ENCODE measurements around the gene RBM34. TPM values are rescaled to one million over a fixed set of nuclear protein-coding genes. Genes with fewer than 3 reads are reported as not detected.

The RBM34 gene
- total and polyA plus RNA-seq, 8 donors = 52.2 to 77.2 (median 67.3) TPM

- H3K36me3 ChIP-seq = peaks cover 0 to 100% of the 10 kb centered on the region in 2 donors
- no peak overlapping the region for H3K4me3 ChIP-seq
- TF ChIP-seq CTCF (IDR thresholded peaks at IDR 0.05) = no peak
- intact Hi-C loops (cut with DNase I) = no loop called here
- H3K27me3 ChIP-seq = no peaks in the 10 kb centered on the region
- H3K4me1 ChIP-seq = no peaks in the 10 kb centered on the region
- ATAC-seq = no peak
- DNase-seq = no peak
- no peak overlapping the region for H3K27ac ChIP-seq
- no peaks in the 10 kb centered on the region for H3K9me3 ChIP-seq
Observed at GRCh38 chr1:235147269-235147668, 13.8 kb downstream of the RBM34 start.

GRCh38 chr1:235145639-235146038 lies 15.4 kb downstream of the RBM34 start:
- TF ChIP-seq CTCF (IDR thresholded peaks at IDR 0.05) = no peak
- ATAC-seq = no peak
- intact Hi-C loops (cut with DNase I) = no loop called here
- Histone ChIP-seq H3K27ac (no peak overlapping the region), H3K36me3 (peaks cover 0 to 100% of the 10 kb centered on the region in 2 donors), H3K4me1 (no peaks in the 10 kb centered on the region), H3K27me3 (no peaks in the 10 kb centered on the region), H3K4me3 (no peak overlapping the region), H3K9me3 (no peaks in the 10 kb centered on the region)
- DNase-seq = no peak

- H3K27ac ChIP-seq = no peak overlapping the region
- H3K4me3 ChIP-seq = no peak overlapping the region
- H3K4me1 ChIP-seq = no peaks in the 10 kb centered on the region
- ATAC-seq (no peak), DNase-seq (no peak)
- no peaks in the 10 kb centered on the region for H3K27me3 ChIP-seq
- H3K36me3 ChIP-seq = peaks cover 0 to 98% of the 10 kb centered on the region in 2 donors
- H3K9me3 ChIP-seq = no peaks in the 10 kb centered on the region
- intact Hi-C loops (cut with DNase I) = no loop called here
- TF ChIP-seq CTCF (IDR thresholded peaks at IDR 0.05) = no peak
Observed at GRCh38 chr1:235142991-235143390, 18.1 kb downstream of the RBM34 start.

- ATAC-seq (no peak), DNase-seq (no peak)
- H3K27ac ChIP-seq = no peak overlapping the region
- intact Hi-C loops (cut with DNase I) = no loop called here
- no peaks in the 10 kb centered on the region for H3K9me3 ChIP-seq
- peaks cover 4 to 98% of the 10 kb centered on the region in 2 donors for H3K36me3 ChIP-seq
- H3K4me1 ChIP-seq = no peaks in the 10 kb centered on the region
- TF ChIP-seq CTCF (IDR thresholded peaks at IDR 0.05) = no peak
- H3K27me3 ChIP-seq = no peaks in the 10 kb centered on the region
- no peak overlapping the region for H3K4me3 ChIP-seq
Observed at GRCh38 chr1:235139315-235139714, 21.7 kb downstream of the RBM34 start.

GRCh38 chr1:235138821-235139220 lies 22.2 kb downstream of the RBM34 start:
- no peak for TF ChIP-seq CTCF (IDR thresholded peaks at IDR 0.05)
- Histone ChIP-seq H3K27ac (no peak overlapping the region), H3K4me3 (no peak overlapping the region), H3K9me3 (no peaks in the 10 kb centered on the region), H3K36me3 (peaks cover 4 to 98% of the 10 kb centered on the region in 2 donors), H3K4me1 (no peaks in the 10 kb centered on the region), H3K27me3 (no peaks in the 10 kb centered on the region)
- intact Hi-C loops (cut with DNase I) = no loop called here
- DNase-seq (no peak), ATAC-seq (no peak)

Data from left lung (tissue), 10 donors.